Measurements from ENCODE around the gene LNX1. TPM values are rescaled to one million over a fixed set of nuclear protein-coding genes. Genes with fewer than 3 reads are reported as not detected.

Gene LNX1
- total RNA-seq, 5 donors from 2014 or later (not counting 1 experiment from before 2014, with no cell fraction given): 0.45 TPM; not detected in 4

- 80% methylated on average over 1 of the region's 3 CpGs for whole genome bisulfite sequencing (ENCODE audit: insufficient coverage)
- Histone ChIP-seq H3K36me3 (ENCODE audit: control insufficient read depth in 2 of 2, extremely low read depth in 1 of 2, insufficient read depth in 1 of 2, low read length in 1 of 2) (no peaks in the 10 kb centered on the region), H3K27me3 (replicated peaks in 1 of 2; ENCODE audit: control insufficient read depth in 2 of 2, extremely low read depth in 1 of 2, insufficient read depth in 2 of 2, low read length in 1 of 2) (peaks cover 0 to 3% of the 10 kb centered on the region in 2 experiments), H3K27ac (ENCODE audit: low read length) (no peak overlapping the region), H3K4me1 (ENCODE audit: control insufficient read depth in 1 of 2, extremely low read depth in 1 of 2, insufficient read depth in 2 of 2, low read length in 2 of 2) (no peaks in the 10 kb centered on the region), H3K9me3 (no peaks in the 10 kb centered on the region), H3K4me3 (ENCODE audit: control insufficient read depth in 1 of 2, extremely low read depth in 1 of 2, low read length in 1 of 2) (no peak overlapping the region)
- POLR2A ChIA-PET: no interaction called here
- peaks cover 8 to 20% of the 10 kb centered on the region in 2 donors for H3K27me3 Mint-ChIP-seq
- no peak for ATAC-seq (replicated peaks in 1 of 4)
- H3K9me3 Mint-ChIP-seq: peaks cover 0 to 9% (median 0%) of the 10 kb centered on the region in 3 donors
- no peaks in the 10 kb centered on the region for H3K4me1 Mint-ChIP-seq
- no peaks in the 10 kb centered on the region for H3K36me3 Mint-ChIP-seq
- no peak overlapping the region for H3K4me3 Mint-ChIP-seq
- H3K27ac Mint-ChIP-seq: no peak overlapping the region
- CTCF ChIA-PET: no interaction called here
- no peak for DNase-seq
These were observed 42.6 kb downstream of the LNX1 start for GRCh38 chr4:53548662-53549061.

DNA sequence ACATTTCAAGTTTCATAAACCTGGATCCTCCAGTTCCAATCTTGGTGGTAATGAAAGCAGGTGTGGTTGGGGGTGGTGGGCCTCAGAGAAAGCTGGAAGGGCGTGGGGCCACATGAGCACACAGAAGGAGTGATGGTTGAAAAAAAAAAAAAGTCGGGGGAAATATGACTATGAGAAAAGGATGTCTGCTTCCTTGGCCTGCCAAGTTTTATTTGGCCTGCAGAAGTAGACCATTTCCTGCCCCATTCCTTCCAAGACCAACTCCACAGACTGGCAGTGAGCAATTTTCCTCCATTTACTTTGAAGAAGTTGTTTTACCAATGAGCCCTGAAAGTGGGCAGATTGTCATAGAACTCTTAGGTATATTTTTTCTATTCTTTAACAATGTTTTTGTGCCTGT lies 43.3 kb downstream of the LNX1 start:
- ATAC-seq (replicated peaks in 1 of 4) (no peak), DNase-seq (no peak)
- H3K9me3 ChIP-seq: no peaks in the 10 kb centered on the region
- Mint-ChIP-seq H3K9me3 (peaks cover 0 to 9% (median 0%) of the 10 kb centered on the region in 3 donors), H3K27ac (no peak overlapping the region), H3K36me3 (no peaks in the 10 kb centered on the region), H3K4me3 (no peak overlapping the region), H3K4me1 (no peaks in the 10 kb centered on the region), H3K27me3 (peaks cover 8 to 20% of the 10 kb centered on the region in 2 donors)
- H3K27ac ChIP-seq (ENCODE audit: low read length): no peak overlapping the region
- no peaks in the 10 kb centered on the region for H3K4me1 ChIP-seq (ENCODE audit: control insufficient read depth in 1 of 2, extremely low read depth in 1 of 2, insufficient read depth in 2 of 2, low read length in 2 of 2)
- H3K27me3 ChIP-seq (replicated peaks in 1 of 2; ENCODE audit: control insufficient read depth in 2 of 2, extremely low read depth in 1 of 2, insufficient read depth in 2 of 2, low read length in 1 of 2): peaks cover 0 to 3% of the 10 kb centered on the region in 2 experiments
- H3K4me3 ChIP-seq (ENCODE audit: control insufficient read depth in 1 of 2, extremely low read depth in 1 of 2, low read length in 1 of 2): no peak overlapping the region
- WGBS (ENCODE audit: insufficient coverage): no CpG with 5 or more reads among the region's 2 CpGs
- ChIA-PET CTCF (no interaction called here), POLR2A (no interaction called here)
- no peaks in the 10 kb centered on the region for H3K36me3 ChIP-seq (ENCODE audit: control insufficient read depth in 2 of 2, extremely low read depth in 1 of 2, insufficient read depth in 1 of 2, low read length in 1 of 2)

GRCh38 chr4:53545942-53546581 lies 45.2 kb downstream of the LNX1 start:
- ATAC-seq (replicated peaks in 1 of 4): no peak
- ChIA-PET CTCF (interaction anchor here in 1 of 2 donors (0.7 kb wide), 1 partner anchor 167 kb away, joined by 4 read pairs; no protein-coding TSS in a partner anchor), POLR2A (no interaction called here)
- Histone ChIP-seq H3K9me3 (no peaks in the 10 kb centered on the region), H3K27me3 (replicated peaks in 1 of 2; ENCODE audit: control insufficient read depth in 2 of 2, extremely low read depth in 1 of 2, insufficient read depth in 2 of 2, low read length in 1 of 2) (peaks cover 0 to 3% of the 10 kb centered on the region in 2 experiments), H3K4me3 (ENCODE audit: control insufficient read depth in 1 of 2, extremely low read depth in 1 of 2, low read length in 1 of 2) (no peak overlapping the region), H3K27ac (ENCODE audit: low read length) (no peak overlapping the region), H3K4me1 (ENCODE audit: control insufficient read depth in 1 of 2, extremely low read depth in 1 of 2, insufficient read depth in 2 of 2, low read length in 2 of 2) (no peaks in the 10 kb centered on the region), H3K36me3 (ENCODE audit: control insufficient read depth in 2 of 2, extremely low read depth in 1 of 2, insufficient read depth in 1 of 2, low read length in 1 of 2) (no peaks in the 10 kb centered on the region)
- Mint-ChIP-seq H3K9me3 (peaks cover 0 to 9% (median 0%) of the 10 kb centered on the region in 3 donors), H3K27me3 (peaks cover 8 to 17% of the 10 kb centered on the region in 2 donors), H3K4me3 (no peak overlapping the region), H3K4me1 (no peaks in the 10 kb centered on the region), H3K36me3 (no peaks in the 10 kb centered on the region), H3K27ac (no peak overlapping the region)
- DNase-seq: no peak
- 90% methylated on average over 2 of the region's 3 CpGs for WGBS (ENCODE audit: insufficient coverage)

DNA sequence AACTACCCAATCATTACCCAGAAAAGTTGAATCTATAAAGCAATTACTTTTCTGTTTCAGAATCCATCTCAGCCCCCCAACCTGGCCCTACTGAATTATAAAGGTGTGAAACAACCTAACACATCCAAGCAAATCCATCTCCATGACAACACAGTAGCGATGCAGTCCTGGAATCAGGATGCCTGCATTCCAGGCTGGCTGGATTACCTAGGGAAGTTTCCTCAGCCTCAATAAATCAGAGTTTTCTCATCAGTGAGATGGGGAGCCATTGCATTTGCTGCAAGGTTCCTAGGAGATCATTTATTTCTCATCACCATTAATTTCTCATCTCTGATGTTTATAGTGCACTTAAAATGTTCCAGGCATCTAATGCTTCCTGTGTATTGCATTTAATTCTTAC lies 46.0 kb downstream of the LNX1 start:
- Histone ChIP-seq H3K9me3 (no peaks in the 10 kb centered on the region), H3K36me3 (ENCODE audit: control insufficient read depth in 2 of 2, extremely low read depth in 1 of 2, insufficient read depth in 1 of 2, low read length in 1 of 2) (no peaks in the 10 kb centered on the region), H3K27me3 (replicated peaks in 1 of 2; ENCODE audit: control insufficient read depth in 2 of 2, extremely low read depth in 1 of 2, insufficient read depth in 2 of 2, low read length in 1 of 2) (peaks cover 0 to 3% of the 10 kb centered on the region in 2 experiments), H3K27ac (ENCODE audit: low read length) (no peak overlapping the region), H3K4me1 (ENCODE audit: control insufficient read depth in 1 of 2, extremely low read depth in 1 of 2, insufficient read depth in 2 of 2, low read length in 2 of 2) (no peaks in the 10 kb centered on the region), H3K4me3 (ENCODE audit: control insufficient read depth in 1 of 2, extremely low read depth in 1 of 2, low read length in 1 of 2) (no peak overlapping the region)
- Mint-ChIP-seq H3K27ac (no peak overlapping the region), H3K4me1 (no peaks in the 10 kb centered on the region), H3K4me3 (no peak overlapping the region), H3K27me3 (peaks cover 8 to 17% of the 10 kb centered on the region in 2 donors), H3K9me3 (peaks cover 0 to 9% (median 0%) of the 10 kb centered on the region in 3 donors), H3K36me3 (no peaks in the 10 kb centered on the region)
- WGBS (ENCODE audit: insufficient coverage): no CpG with 5 or more reads among the region's 1 CpG
- ChIA-PET CTCF (no interaction called here), POLR2A (no interaction called here)
- DNase-seq (no peak), ATAC-seq (replicated peaks in 1 of 4) (no peak)

GRCh38 chr4:53543561-53543960 lies 47.7 kb downstream of the LNX1 start:
- no peaks in the 10 kb centered on the region for H3K36me3 Mint-ChIP-seq
- POLR2A ChIA-PET: no interaction called here
- no peak overlapping the region for H3K4me3 Mint-ChIP-seq
- no peak for DNase-seq
- Histone ChIP-seq H3K36me3 (ENCODE audit: control insufficient read depth in 2 of 2, extremely low read depth in 1 of 2, insufficient read depth in 1 of 2, low read length in 1 of 2) (no peaks in the 10 kb centered on the region), H3K4me1 (ENCODE audit: control insufficient read depth in 1 of 2, extremely low read depth in 1 of 2, insufficient read depth in 2 of 2, low read length in 2 of 2) (no peaks in the 10 kb centered on the region), H3K4me3 (ENCODE audit: control insufficient read depth in 1 of 2, extremely low read depth in 1 of 2, low read length in 1 of 2) (no peak overlapping the region), H3K27ac (ENCODE audit: low read length) (no peak overlapping the region), H3K27me3 (replicated peaks in 1 of 2; ENCODE audit: control insufficient read depth in 2 of 2, extremely low read depth in 1 of 2, insufficient read depth in 2 of 2, low read length in 1 of 2) (peaks cover 0 to 3% of the 10 kb centered on the region in 2 experiments), H3K9me3 (no peaks in the 10 kb centered on the region)
- no peaks in the 10 kb centered on the region for H3K4me1 Mint-ChIP-seq
- no peak overlapping the region for H3K27ac Mint-ChIP-seq
- CTCF ChIA-PET: no interaction called here
- H3K9me3 Mint-ChIP-seq: peaks cover 0 to 2% (median 0%) of the 10 kb centered on the region in 3 donors
- no peak for ATAC-seq (replicated peaks in 1 of 4)
- H3K27me3 Mint-ChIP-seq: peaks cover 8 to 20% of the 10 kb centered on the region in 2 donors

DNA sequence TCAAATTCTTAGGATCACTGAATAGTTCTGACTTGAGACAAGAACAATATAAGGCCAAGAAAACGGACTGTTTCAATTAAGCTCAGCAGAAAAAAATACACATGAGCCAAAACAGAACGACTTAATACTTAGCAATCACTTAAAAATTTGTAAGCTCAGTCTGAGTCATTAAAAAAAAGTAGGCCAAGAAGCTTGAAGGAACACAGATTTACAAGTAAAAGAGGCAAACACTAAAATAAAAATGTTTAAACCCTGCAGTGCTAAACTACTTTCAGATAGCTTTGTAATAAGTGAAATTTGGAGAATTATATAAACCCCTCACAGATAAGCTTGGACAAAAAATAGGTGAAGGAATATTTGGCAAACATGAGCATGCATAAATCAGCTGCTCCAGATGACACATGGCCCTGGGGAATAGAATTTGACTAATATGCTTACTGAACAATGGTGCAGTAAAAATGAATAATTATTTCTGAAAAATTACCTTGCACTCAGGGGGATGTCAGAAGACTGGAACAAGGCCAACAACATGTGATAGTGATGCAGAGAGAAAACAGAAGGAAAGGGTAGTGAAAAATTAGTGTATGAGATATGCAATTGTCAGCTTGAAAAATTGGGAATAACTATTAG lies 49.6 kb downstream of the LNX1 start:
- Histone ChIP-seq H3K27ac (ENCODE audit: low read length) (no peak overlapping the region), H3K4me1 (ENCODE audit: control insufficient read depth in 1 of 2, extremely low read depth in 1 of 2, insufficient read depth in 2 of 2, low read length in 2 of 2) (no peaks in the 10 kb centered on the region), H3K4me3 (ENCODE audit: control insufficient read depth in 1 of 2, extremely low read depth in 1 of 2, low read length in 1 of 2) (no peak overlapping the region), H3K36me3 (ENCODE audit: control insufficient read depth in 2 of 2, extremely low read depth in 1 of 2, insufficient read depth in 1 of 2, low read length in 1 of 2) (no peaks in the 10 kb centered on the region), H3K27me3 (replicated peaks in 1 of 2; ENCODE audit: control insufficient read depth in 2 of 2, extremely low read depth in 1 of 2, insufficient read depth in 2 of 2, low read length in 1 of 2) (peaks cover 0 to 5% of the 10 kb centered on the region in 2 experiments), H3K9me3 (no peaks in the 10 kb centered on the region)
- ChIA-PET CTCF (no interaction called here), POLR2A (no interaction called here)
- no peaks in the 10 kb centered on the region for H3K36me3 Mint-ChIP-seq
- no peaks in the 10 kb centered on the region for H3K9me3 Mint-ChIP-seq
- no peaks in the 10 kb centered on the region for H3K4me1 Mint-ChIP-seq
- H3K27ac Mint-ChIP-seq: no peak overlapping the region
- no peak overlapping the region for H3K4me3 Mint-ChIP-seq
- peaks cover 7 to 13% of the 10 kb centered on the region in 2 donors for H3K27me3 Mint-ChIP-seq
- no CpG with 5 or more reads among the region's 2 CpGs for WGBS (ENCODE audit: insufficient coverage)
- DNase-seq (no peak), ATAC-seq (replicated peaks in 1 of 4) (no peak)
